NB4 (cell line): ENCODE measurements around the gene S100B.

Experiments
- CTCF ChIP-seq: IDR thresholded peaks from one replicate; pipeline ENCODE4 v1.5.1; 2012; ENCODE audit warnings: low read depth, low read length
- POLR2A ChIP-seq: IDR thresholded peaks from 2 replicates; pipeline ENCODE4 v1.6.1; 2011; ENCODE audit warnings: mild to moderate bottlenecking; ENCODE audit not compliant: insufficient read length; ENCODE audit errors: extremely low read depth

DNA sequence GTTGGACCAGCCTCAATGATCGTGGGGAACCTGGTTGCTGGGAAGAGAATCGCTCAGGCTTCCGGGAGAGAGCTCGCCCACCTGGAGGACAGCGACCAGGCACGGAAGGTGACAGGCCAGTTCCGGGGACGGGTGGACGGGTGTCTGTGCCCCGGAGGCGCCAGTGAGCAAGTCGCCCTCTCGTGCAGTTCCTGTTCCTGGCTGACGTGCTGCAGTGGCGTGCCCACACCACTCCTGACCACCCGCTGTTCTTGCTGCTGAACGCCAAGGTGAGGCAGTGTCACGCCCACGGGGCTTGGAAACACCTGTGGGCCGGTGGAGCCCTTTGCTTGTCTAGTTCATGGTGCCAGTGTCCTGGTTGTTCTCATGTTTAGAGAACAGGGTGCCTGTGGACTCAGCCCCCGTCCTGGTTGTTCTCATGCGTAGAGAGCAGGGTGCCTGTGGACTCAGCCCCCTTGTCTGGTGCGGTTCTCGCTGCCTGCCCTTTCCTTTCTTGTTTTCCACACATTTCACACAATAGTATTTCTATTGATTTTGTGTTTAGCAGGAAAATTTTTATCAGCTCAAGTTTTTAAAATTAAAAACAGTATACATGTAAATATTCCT is 53.1 kb downstream of the S100B start:
- TF ChIP-seq POLR2A = no peak
- TF ChIP-seq CTCF = no peak
